HG02763 (cell line): ENCODE results near the gene ZNRF1.
"Not testable (repeated sequence)": the region's sequence is repeated elsewhere in the genome, so short reads cannot be mapped to it uniquely, and the experiment has no call there.

Experiments
- ATAC-seq: cut with Tn5 transposase; IDR thresholded peaks from one replicate; pipeline ENCODE4 v1.9.1; 2021; ENCODE audit warnings: mild to moderate bottlenecking, moderate library complexity; ENCODE audit not compliant: unreplicated experiment

ZNRF1 gene

GRCh38 chr16:75074920-75075687 lies 76.3 kb downstream of the ZNRF1 start:
- peak; percentile 93 for ATAC-seq

GRCh38 chr16:75075688-75076268 lies 77.0 kb downstream of the ZNRF1 start:
- no peak for ATAC-seq

- ATAC-seq: no peak
Measured at GRCh38 chr16:75078886-75079285, 80.1 kb downstream of the ZNRF1 start.

- ATAC-seq: no peak
Measured at GRCh38 chr16:75079346-75079926, 80.6 kb downstream of the ZNRF1 start.

- ATAC-seq: no peak
Measured at GRCh38 chr16:75080205-75081029, 81.6 kb downstream of the ZNRF1 start.

GRCh38 chr16:75081179-75081859 lies 82.5 kb downstream of the ZNRF1 start:
- no peak for ATAC-seq

- ATAC-seq: no peak
Measured at GRCh38 chr16:75083813-75084212, 85.0 kb downstream of the ZNRF1 start.

GRCh38 chr16:75085556-75085955 lies 86.7 kb downstream of the ZNRF1 start:
- ATAC-seq: no peak

- no peak for ATAC-seq
Measured at GRCh38 chr16:75086281-75086680, 87.5 kb downstream of the ZNRF1 start.

GRCh38 chr16:75086688-75087374 lies 88.0 kb downstream of the ZNRF1 start:
- ATAC-seq: no peak

GRCh38 chr16:75087375-75087979 lies 88.7 kb downstream of the ZNRF1 start:
- ATAC-seq: no peak

GRCh38 chr16:75088216-75088615 lies 89.4 kb downstream of the ZNRF1 start:
- no peak for ATAC-seq

- no peak for ATAC-seq
Measured at GRCh38 chr16:75088934-75089333, 90.1 kb downstream of the ZNRF1 start.

GRCh38 chr16:75089486-75090202 lies 90.8 kb downstream of the ZNRF1 start:
- ATAC-seq: no peak

GRCh38 chr16:75090899-75091298 lies 92.1 kb downstream of the ZNRF1 start:
- not testable (repeated sequence) for ATAC-seq

GRCh38 chr16:75091619-75092018 lies 92.8 kb downstream of the ZNRF1 start:
- ATAC-seq: not testable (repeated sequence)

- ATAC-seq: no peak
Measured at GRCh38 chr16:75092777-75093176, 94.0 kb downstream of the ZNRF1 start.

- no peak for ATAC-seq
Measured at GRCh38 chr16:75093598-75094540, 95.0 kb downstream of the ZNRF1 start.
